Measurements from ENCODE around the gene CFP. TPM values are rescaled to one million over a fixed set of nuclear protein-coding genes. Genes with fewer than 3 reads are reported as not detected.

The CFP gene
- total RNA-seq, 3 donors from 2014 or later: 2.6 to 17.4 (median 3.3) TPM

DNA sequence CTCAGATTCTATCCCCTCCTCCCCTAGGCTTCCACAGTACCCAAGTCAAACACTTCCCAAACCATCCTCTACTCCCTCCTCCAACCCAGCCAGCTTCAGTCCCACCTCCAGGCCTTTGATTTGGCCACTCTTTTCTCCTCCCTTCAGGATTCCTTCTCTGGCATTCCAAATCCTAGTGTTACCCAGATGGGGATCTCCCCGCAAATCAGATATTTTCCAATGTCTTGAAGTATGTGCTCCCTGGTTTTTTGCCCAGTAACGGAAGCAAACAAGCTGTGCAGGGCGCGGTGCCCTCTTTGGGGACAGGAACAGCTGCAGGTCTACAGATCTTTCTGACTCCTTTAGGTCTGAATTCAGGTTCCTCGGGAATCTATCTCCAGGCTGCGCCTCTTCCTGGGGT, 7.9 kb downstream of the CFP start:
- intact Hi-C loops (cut with DNase I; ENCODE audit: low total_unique reads): loop anchor here (10.0 kb wide), 1 partner anchor 47 kb away; no protein-coding TSS in a partner anchor
- no peak for TF ChIP-seq POLR2AphosphoS5 (IDR thresholded peaks at IDR 0.05)
- TF ChIP-seq, protein P1, sequence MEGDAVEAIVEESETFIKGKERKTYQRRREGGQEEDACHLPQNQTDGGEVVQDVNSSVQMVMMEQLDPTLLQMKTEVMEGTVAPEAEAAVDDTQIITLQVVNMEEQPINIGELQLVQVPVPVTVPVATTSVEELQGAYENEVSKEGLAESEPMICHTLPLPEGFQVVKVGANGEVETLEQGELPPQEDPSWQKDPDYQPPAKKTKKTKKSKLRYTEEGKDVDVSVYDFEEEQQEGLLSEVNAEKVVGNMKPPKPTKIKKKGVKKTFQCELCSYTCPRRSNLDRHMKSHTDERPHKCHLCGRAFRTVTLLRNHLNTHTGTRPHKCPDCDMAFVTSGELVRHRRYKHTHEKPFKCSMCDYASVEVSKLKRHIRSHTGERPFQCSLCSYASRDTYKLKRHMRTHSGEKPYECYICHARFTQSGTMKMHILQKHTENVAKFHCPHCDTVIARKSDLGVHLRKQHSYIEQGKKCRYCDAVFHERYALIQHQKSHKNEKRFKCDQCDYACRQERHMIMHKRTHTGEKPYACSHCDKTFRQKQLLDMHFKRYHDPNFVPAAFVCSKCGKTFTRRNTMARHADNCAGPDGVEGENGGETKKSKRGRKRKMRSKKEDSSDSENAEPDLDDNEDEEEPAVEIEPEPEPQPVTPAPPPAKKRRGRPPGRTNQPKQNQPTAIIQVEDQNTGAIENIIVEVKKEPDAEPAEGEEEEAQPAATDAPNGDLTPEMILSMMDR (IDR thresholded peaks at IDR 0.05): no peak
- Histone ChIP-seq H3K36me3 (no peaks in the 10 kb centered on the region), H3K4me1 (no peaks in the 10 kb centered on the region), H3K27ac (no peak overlapping the region), H3K9me3 (no peaks in the 10 kb centered on the region), H3K4me3 (no peak overlapping the region), H3K27me3 (peaks cover 0 to 32% of the 10 kb centered on the region in 2 donors)
- no peak for DNase-seq (ENCODE audit: low spot score in 2 of 2)

DNA sequence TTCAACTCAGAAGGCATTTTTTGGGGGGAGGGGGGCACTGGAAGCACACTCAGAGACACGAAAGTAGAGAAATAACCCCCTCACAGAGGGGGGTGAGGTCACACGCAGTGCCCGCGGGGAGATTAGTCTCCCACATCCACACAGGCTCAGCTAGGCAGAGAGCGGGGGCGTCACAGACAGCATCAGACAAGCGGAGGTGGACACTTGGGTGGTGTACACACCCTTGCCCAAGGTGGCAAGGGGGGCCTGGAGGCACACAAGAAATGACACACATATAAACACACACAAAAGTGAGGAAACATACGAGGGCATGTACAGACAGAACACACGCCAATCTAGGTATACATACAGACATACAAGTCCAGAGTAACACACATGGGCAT, 9.4 kb downstream of the CFP start:
- no peak for TF ChIP-seq POLR2AphosphoS5 (IDR thresholded peaks at IDR 0.05)
- TF ChIP-seq, protein P1 (IDR thresholded peaks at IDR 0.05): no peak
- TF ChIP-seq POLR2A (IDR thresholded peaks at IDR 0.05): no peak
- H3K36me3 ChIP-seq: no peaks in the 10 kb centered on the region
- H3K27ac ChIP-seq: no peak overlapping the region
- no peaks in the 10 kb centered on the region for H3K9me3 ChIP-seq
- no peak overlapping the region for H3K4me3 ChIP-seq
- peaks cover 0 to 34% of the 10 kb centered on the region in 2 donors for H3K27me3 ChIP-seq
- H3K4me1 ChIP-seq: no peaks in the 10 kb centered on the region
- intact Hi-C loops (cut with DNase I; ENCODE audit: low total_unique reads): loop anchor here (10.0 kb wide), 1 partner anchor 45 kb away; no protein-coding TSS in a partner anchor
- no peak for DNase-seq (ENCODE audit: low spot score in 2 of 2)

DNA sequence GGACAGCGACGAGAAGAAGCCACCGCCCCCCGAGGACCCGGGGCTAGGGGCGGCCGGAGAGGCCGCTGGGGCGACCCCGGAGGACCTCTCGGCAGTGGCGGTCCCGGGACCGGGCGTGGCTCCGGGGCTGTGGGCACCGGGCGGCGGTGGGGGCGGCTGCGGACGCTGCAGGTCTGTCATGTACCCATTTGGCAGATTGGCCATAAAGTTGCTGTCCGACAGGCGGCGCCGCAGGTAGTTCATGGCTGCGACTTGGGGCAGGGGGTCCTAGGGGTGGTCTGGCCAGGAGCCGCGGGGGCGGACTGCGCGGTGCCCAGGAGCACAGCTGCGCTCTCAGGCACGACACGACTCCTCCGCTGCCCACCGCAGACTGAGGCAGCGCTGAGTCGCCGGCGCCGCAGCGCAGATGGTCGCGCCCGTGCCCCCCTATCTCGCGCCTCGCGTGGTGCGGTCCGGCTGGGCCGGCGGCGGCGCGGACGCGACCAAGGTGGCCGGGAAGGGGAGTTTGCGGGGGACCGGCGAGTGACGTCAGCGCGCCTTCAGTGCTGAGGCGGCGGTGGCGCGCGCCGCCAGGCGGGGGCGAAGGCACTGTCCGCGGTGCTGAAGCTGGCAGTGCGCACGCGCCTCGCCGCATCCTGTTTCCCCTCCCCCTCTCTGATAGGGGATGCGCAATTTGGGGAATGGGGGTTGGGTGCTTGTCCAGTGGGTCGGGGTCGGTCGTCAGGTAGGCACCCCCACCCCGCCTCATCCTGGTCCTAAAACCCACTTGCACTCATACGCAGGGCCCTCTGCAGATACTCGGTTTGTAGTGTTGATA, 10.0 kb downstream of the CFP start, which contains the start of gene SYN1:
SYN1 (minus strand) TSS at position 372 of the 817 bp plus-strand sequence; CDS start at position 243, 129 bp downstream.
- H3K27ac ChIP-seq: no peak within 1 kb of the TSS
- no peaks in the 10 kb centered on the region for H3K9me3 ChIP-seq
- H3K27me3 ChIP-seq: peaks cover 0 to 35% of the 10 kb centered on the region in 2 donors
- TF ChIP-seq POLR2AphosphoS5 (IDR thresholded peaks at IDR 0.05): peak in 1 of 3 donors; percentile 44
- no peak for TF ChIP-seq POLR2A (IDR thresholded peaks at IDR 0.05)
- intact Hi-C loops (cut with DNase I; ENCODE audit: low total_unique reads): loop anchor here (10.0 kb wide), 1 partner anchor 45 kb away; no protein-coding TSS in a partner anchor
- DNase-seq (ENCODE audit: low spot score in 2 of 2): peak; percentile 57 to 74
- no peaks in the 10 kb centered on the region for H3K4me1 ChIP-seq
- peak within 1 kb of the TSS; percentile 23 to 62 (median 37) for H3K4me3 ChIP-seq
- no peaks in the 10 kb centered on the region for H3K36me3 ChIP-seq

DNA sequence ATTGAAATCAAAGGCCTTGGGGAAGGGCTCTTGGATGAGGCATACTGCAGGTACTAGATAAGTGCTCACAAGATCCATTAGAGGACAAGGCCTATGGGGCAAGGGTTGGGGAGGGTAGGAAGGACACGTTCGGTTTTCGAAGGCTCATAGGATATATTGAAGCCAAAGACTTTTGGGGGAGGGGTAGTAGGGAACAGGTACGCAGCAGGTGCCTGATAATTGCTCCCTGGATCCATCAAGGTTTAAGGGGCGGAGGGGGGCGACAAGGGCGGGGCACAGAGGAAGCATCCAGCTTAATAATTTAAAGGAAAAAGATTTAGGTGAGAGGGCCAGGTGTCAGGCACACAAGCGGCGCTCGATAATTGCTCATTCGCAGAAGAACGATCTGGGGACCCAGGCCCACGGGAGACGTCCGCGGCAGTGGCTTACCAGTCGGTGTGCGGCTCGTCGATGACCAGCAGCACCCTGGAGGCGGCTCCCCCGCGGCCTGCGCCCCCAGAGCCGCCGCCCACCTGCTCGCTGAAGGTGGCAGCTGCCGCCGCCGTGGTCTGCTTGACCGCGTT, 10.7 kb downstream of the CFP start:
- Histone ChIP-seq H3K27me3 (peaks cover 0 to 41% of the 10 kb centered on the region in 2 donors), H3K27ac (no peak overlapping the region), H3K36me3 (no peaks in the 10 kb centered on the region), H3K9me3 (peaks cover 0 to 2% of the 10 kb centered on the region in 2 donors), H3K4me3 (peak overlapping the region in 1 of 3 donors; percentile 62), H3K4me1 (no peaks in the 10 kb centered on the region)
- intact Hi-C loops (cut with DNase I; ENCODE audit: low total_unique reads): no loop called here
- no peak for TF ChIP-seq POLR2AphosphoS5 (IDR thresholded peaks at IDR 0.05)
- no peak for TF ChIP-seq POLR2A (IDR thresholded peaks at IDR 0.05)
- TF ChIP-seq, protein P1 (IDR thresholded peaks at IDR 0.05): no peak
- DNase-seq (ENCODE audit: low spot score in 2 of 2): no peak

DNA sequence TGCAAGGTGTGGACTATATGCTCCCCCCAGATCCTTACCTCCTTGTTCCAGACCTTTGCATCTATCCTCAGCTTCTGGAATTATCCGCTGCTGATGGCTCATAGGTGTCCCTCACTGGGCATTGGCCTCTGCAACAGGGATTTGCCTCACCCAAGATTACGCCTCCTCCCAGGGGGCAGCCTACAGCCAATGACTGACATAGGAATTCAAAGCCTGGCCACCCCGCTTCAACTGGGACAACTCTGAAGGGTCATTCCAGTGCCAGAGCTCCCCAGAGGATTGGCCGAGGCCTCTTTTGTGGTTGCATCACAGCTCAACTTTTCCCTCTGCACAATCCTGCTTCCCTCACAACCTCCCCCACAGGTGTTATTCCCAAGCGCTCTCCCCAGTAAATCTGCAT, 15.1 kb downstream of the CFP start:
- Histone ChIP-seq H3K9me3 (peaks cover 0 to 4% of the 10 kb centered on the region in 2 donors), H3K4me3 (no peak overlapping the region), H3K4me1 (no peaks in the 10 kb centered on the region), H3K27ac (no peak overlapping the region), H3K36me3 (no peaks in the 10 kb centered on the region), H3K27me3 (peaks cover 0 to 45% of the 10 kb centered on the region in 2 donors)
- DNase-seq (ENCODE audit: low spot score in 2 of 2): no peak
- TF ChIP-seq, protein P1 (IDR thresholded peaks at IDR 0.05): no peak
- no peak for TF ChIP-seq POLR2A (IDR thresholded peaks at IDR 0.05)
- intact Hi-C loops (cut with DNase I; ENCODE audit: low total_unique reads): no loop called here

All from breast epithelium (tissue), 4 donors.